ENCODE measurements around the gene RGS3. TPM values are rescaled to one million over a fixed set of nuclear protein-coding genes. Genes with fewer than 3 reads are reported as not detected.

RGS3 gene
- total and polyA plus RNA-seq, 2 of the 13 experiments (the other 11 are each of a cell fraction or from before 2014, with no cell fraction given) = 17.1 to 28.8 TPM

DNA sequence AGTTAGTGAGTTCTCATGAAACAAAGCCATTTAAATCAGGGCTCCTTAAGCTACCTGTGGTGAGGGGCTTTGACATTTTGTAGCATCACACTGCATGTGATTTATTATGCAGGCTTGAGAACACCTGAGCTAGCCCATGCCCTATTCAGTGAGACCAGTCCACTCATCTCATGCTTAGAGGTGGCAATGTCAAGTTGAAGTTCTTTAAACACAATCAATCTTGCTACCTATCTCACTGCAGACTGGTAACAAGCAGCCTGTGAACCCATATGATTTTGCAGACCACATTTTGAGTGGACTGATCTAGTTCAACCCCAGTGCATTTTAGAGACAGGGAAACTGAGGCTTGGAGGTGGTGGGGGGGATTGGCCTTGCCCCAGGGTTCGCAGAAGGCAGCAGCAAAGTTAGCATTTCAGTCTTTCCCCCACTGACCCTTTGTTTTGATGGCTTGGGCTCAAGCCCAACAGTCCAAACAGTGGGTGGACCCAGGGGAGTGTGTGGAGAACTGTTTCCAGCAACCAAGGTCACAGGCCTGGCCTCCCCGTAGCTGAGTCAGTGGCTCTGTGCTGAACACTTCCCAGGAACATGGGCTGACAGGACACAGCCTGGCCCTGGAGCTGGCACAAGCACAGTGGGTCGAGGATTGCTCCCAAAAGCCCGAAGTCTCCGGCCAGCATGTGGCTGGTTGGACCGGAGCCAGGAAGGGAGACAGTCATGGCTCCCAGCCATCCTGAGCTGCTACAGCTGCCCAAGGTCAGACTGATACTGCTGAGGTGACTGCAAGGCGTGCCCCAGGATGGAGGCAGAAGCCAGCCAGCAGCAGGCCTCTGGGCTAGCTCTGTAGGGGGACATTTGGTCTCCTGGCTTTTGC lies 95.3 kb downstream of the RGS3 start (continued):
- TF ChIP-seq, protein P1, sequence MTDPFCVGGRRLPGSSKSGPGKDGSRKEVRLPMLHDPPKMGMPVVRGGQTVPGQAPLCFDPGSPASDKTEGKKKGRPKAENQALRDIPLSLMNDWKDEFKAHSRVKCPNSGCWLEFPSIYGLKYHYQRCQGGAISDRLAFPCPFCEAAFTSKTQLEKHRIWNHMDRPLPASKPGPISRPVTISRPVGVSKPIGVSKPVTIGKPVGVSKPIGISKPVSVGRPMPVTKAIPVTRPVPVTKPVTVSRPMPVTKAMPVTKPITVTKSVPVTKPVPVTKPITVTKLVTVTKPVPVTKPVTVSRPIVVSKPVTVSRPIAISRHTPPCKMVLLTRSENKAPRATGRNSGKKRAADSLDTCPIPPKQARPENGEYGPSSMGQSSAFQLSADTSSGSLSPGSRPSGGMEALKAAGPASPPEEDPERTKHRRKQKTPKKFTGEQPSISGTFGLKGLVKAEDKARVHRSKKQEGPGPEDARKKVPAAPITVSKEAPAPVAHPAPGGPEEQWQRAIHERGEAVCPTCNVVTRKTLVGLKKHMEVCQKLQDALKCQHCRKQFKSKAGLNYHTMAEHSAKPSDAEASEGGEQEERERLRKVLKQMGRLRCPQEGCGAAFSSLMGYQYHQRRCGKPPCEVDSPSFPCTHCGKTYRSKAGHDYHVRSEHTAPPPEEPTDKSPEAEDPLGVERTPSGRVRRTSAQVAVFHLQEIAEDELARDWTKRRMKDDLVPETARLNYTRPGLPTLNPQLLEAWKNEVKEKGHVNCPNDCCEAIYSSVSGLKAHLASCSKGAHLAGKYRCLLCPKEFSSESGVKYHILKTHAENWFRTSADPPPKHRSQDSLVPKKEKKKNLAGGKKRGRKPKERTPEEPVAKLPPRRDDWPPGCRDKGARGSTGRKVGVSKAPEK (CRISPR knock-in tag; IDR thresholded peaks at IDR 0.05; ENCODE audit: borderline replicate concordance) = 0 out of 2 replicates have a peak, but pooled peaks have one; percentile 63
- TF ChIP-seq GLI4 (CRISPR knock-in tag; IDR thresholded peaks at IDR 0.05; ENCODE audit: borderline replicate concordance) = no peak
- no peak for TF ChIP-seq SMC3 (IDR thresholded peaks at IDR 0.05; ENCODE audit: low read length)
- TF ChIP-seq ZNF121 (CRISPR knock-in tag; IDR thresholded peaks at IDR 0.05) = 0 out of 2 replicates have a peak, but pooled peaks have one; percentile 17
- TF ChIP-seq ZNF124 (CRISPR knock-in tag; IDR thresholded peaks at IDR 0.05) = peak; percentile 26; the same call in 1 of the 2 replicates
- 0 out of 4 replicates have a peak, but pooled peaks of 1 of the 2 experiments have one; percentile 23 for TF ChIP-seq KLF16 (CRISPR knock-in tag; IDR thresholded peaks at IDR 0.05)
- no peak for TF ChIP-seq MATR3 (CRISPR knock-in tag; IDR thresholded peaks at IDR 0.05)
- TF ChIP-seq, protein P2, sequence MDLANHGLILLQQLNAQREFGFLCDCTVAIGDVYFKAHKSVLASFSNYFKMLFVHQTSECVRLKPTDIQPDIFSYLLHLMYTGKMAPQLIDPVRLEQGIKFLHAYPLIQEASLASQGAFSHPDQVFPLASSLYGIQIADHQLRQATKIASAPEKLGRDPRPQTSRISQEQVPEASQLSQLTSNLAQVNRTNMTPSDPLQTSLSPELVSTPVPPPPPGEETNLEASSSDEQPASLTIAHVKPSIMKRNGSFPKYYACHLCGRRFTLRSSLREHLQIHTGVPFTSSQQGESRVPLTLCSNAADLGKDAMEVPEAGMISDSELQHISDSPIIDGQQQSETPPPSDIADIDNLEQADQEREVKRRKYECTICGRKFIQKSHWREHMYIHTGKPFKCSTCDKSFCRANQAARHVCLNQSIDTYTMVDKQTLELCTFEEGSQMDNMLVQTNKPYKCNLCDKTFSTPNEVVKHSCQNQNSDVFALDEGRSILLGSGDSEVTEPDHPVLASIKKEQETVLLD (CRISPR knock-in tag; IDR thresholded peaks at IDR 0.05; ENCODE audit: low read depth) = no peak
- TF ChIP-seq GZF1 (CRISPR knock-in tag; IDR thresholded peaks at IDR 0.05) = 0 out of 2 replicates have a peak, but pooled peaks have one; percentile 68
- TF ChIP-seq ETV5 (CRISPR knock-in tag; IDR thresholded peaks at IDR 0.05; ENCODE audit: borderline replicate concordance) = 0 out of 2 replicates have a peak, but pooled peaks have one; percentile 10
- TF ChIP-seq EZH2 (conservative IDR thresholded peaks at IDR 0.05; ENCODE audit: low read depth, low read length) = no peak
- peak; percentile 27; the same call in 1 of the 2 replicates for TF ChIP-seq KAT8 (CRISPR knock-in tag; IDR thresholded peaks at IDR 0.05)
- no peak for TF ChIP-seq MEIS2 (CRISPR knock-in tag; IDR thresholded peaks at IDR 0.05)
- no peak for TF ChIP-seq MAFG (CRISPR knock-in tag; IDR thresholded peaks at IDR 0.05)
- TF ChIP-seq ZSCAN31 (CRISPR knock-in tag; IDR thresholded peaks at IDR 0.05; ENCODE audit: low read depth) = no peak
- TF ChIP-seq ISL2 (CRISPR knock-in tag; IDR thresholded peaks at IDR 0.05) = no peak
- TF ChIP-seq ZNF225 (CRISPR knock-in tag; IDR thresholded peaks at IDR 0.05) = peak; percentile 44; the same call in 1 of the 2 replicates
- TF ChIP-seq ZNF768 (CRISPR knock-in tag; IDR thresholded peaks at IDR 0.05) = no peak; the same call in 1 of the 2 replicates
- TF ChIP-seq ARNTL (CRISPR knock-in tag; IDR thresholded peaks at IDR 0.05) = no peak
- TF ChIP-seq, protein P3, sequence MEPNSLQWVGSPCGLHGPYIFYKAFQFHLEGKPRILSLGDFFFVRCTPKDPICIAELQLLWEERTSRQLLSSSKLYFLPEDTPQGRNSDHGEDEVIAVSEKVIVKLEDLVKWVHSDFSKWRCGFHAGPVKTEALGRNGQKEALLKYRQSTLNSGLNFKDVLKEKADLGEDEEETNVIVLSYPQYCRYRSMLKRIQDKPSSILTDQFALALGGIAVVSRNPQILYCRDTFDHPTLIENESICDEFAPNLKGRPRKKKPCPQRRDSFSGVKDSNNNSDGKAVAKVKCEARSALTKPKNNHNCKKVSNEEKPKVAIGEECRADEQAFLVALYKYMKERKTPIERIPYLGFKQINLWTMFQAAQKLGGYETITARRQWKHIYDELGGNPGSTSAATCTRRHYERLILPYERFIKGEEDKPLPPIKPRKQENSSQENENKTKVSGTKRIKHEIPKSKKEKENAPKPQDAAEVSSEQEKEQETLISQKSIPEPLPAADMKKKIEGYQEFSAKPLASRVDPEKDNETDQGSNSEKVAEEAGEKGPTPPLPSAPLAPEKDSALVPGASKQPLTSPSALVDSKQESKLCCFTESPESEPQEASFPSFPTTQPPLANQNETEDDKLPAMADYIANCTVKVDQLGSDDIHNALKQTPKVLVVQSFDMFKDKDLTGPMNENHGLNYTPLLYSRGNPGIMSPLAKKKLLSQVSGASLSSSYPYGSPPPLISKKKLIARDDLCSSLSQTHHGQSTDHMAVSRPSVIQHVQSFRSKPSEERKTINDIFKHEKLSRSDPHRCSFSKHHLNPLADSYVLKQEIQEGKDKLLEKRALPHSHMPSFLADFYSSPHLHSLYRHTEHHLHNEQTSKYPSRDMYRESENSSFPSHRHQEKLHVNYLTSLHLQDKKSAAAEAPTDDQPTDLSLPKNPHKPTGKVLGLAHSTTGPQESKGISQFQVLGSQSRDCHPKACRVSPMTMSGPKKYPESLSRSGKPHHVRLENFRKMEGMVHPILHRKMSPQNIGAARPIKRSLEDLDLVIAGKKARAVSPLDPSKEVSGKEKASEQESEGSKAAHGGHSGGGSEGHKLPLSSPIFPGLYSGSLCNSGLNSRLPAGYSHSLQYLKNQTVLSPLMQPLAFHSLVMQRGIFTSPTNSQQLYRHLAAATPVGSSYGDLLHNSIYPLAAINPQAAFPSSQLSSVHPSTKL (CRISPR knock-in tag; IDR thresholded peaks at IDR 0.05) = peak; percentile 40; the same call in 1 of the 2 replicates
- no peak for TF ChIP-seq SNAI1 (CRISPR knock-in tag; IDR thresholded peaks at IDR 0.05; ENCODE audit: borderline replicate concordance)
